Peyer's patch (tissue), 4 donors: ENCODE data around the gene REN. TPM values are rescaled to one million over a fixed set of nuclear protein-coding genes. Genes with fewer than 3 reads are reported as not detected.

ENCODE experiments used
- DNase-seq, 3 donors: peaks; one replicate each; pipeline ENCODE4 v3.0.0-alpha.2; 2017 to 2019
- H3K27ac ChIP-seq, 4 donors: fragments of 200-600 bp; sonication (generic); one replicate each; pipeline ENCODE4 v1.5.1; 2016 to 2019
- H3K27me3 ChIP-seq, 2 donors: fragments of 200-600 bp; sonication (generic); one replicate each; pipeline ENCODE4 v1.5.1; 2019
- H3K36me3 ChIP-seq, 3 donors: fragments of 200-600 bp; sonication (generic); one replicate each; pipeline ENCODE4 v1.5.1; 2016 to 2019
- H3K4me1 ChIP-seq, 4 donors: fragments of 200-600 bp; sonication (generic); one replicate each; pipeline ENCODE4 v1.5.1; 2016 to 2019
- H3K4me3 ChIP-seq, 4 donors: fragments of 200-600 bp; sonication (generic); 1 replicate in 3 of 4; 2 replicates in 1 of 4; pipeline ENCODE4 v1.5.1; 2016 to 2019; ENCODE audit warnings: mild to moderate bottlenecking in 1 of 4
- H3K9me3 ChIP-seq, 4 donors: fragments of 200-600 bp; sonication (generic); one replicate each; pipeline ENCODE4 v1.5.1; 2016 to 2019; ENCODE audit warnings: mild to moderate bottlenecking in 1 of 4
- CTCF ChIP-seq, 6 experiments: fragments of 450-650 bp in 4 of 6; fragments of 200-600 bp in 2 of 6; sonication (generic) in 1 of 6; IDR thresholded peaks; one replicate each; pipeline ENCODE4 v1.5.1; 2017 to 2019; ENCODE audit warnings: antibody characterized with exemption in 6 of 6, mild to moderate bottlenecking in 3 of 6, moderate library complexity in 1 of 6
- POLR2A ChIP-seq, 2 donors: fragments of 450-650 bp; IDR thresholded peaks; one replicate each; pipeline ENCODE4 v1.5.1; 2017; ENCODE audit warnings: antibody characterized with exemption in 2 of 2, mild to moderate bottlenecking in 2 of 2, moderate library complexity in 2 of 2
- total RNA-seq, 4 donors: library from RNA; depleted of rRNA; stranded (reverse); fragments of >200 nt; gene quantifications; one replicate each; pipeline ENCODE4 v1.1.0, GENCODE V29; 2016

Gene REN
- total RNA-seq, 4 donors from 2014 or later: not detected

- TF ChIP-seq CTCF (IDR thresholded peaks at IDR 0.05) (no peak), POLR2A (IDR thresholded peaks at IDR 0.05) (no peak)
- Histone ChIP-seq H3K4me3 (no peak overlapping the region), H3K36me3 (no peaks in the 10 kb centered on the region), H3K4me1 (no peaks in the 10 kb centered on the region), H3K27ac (no peak overlapping the region), H3K27me3 (no peaks in the 10 kb centered on the region), H3K9me3 (no peaks in the 10 kb centered on the region)
- no peak for DNase-seq
These were observed 40.0 kb upstream of the REN start for GRCh38 chr1:204206121-204206520.

DNA sequence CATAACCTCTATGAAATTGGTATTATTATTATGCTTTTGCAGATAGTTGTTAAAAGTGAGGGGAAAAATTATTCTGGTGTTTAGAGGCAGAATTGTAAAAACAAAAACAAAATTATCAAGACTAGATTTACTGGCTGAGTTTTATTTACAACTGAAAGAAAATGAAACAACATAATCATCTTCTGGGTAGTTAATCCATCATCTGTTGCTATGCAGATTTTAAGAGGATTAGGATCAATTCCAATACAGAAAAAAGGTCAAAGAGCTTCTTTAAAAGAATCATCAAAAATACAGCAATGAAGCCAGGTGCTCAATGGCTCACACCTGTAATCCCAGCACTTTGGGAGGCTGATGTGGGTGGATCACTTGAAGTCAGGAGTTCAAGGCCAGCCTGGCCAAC is 39.3 kb upstream of the REN start:
- DNase-seq: no peak
- H3K36me3 ChIP-seq: no peaks in the 10 kb centered on the region
- no peaks in the 10 kb centered on the region for H3K27me3 ChIP-seq
- no peaks in the 10 kb centered on the region for H3K4me1 ChIP-seq
- no peak overlapping the region for H3K27ac ChIP-seq
- H3K4me3 ChIP-seq: no peak overlapping the region
- no peaks in the 10 kb centered on the region for H3K9me3 ChIP-seq
- TF ChIP-seq CTCF (IDR thresholded peaks at IDR 0.05) (no peak), POLR2A (IDR thresholded peaks at IDR 0.05) (no peak)

DNA sequence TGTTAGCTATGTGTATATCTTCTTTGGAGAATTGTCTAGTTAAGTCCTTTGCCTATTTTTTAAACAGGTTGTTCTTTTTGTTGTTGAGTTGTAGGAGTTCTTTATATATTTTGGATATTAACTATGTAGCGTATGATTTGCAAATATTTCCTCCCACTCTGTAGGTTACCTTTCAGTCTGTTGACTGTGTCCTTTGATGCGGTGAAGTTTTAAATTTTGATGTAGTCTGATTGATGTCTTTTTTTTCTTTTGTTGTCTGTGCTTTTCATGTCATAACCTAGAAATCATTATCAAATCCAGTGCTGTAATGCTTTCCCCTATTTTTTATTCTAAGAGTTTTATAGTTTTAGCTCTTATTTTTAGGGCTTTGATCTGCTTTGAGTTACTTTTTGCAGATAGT is 38.8 kb upstream of the REN start:
- Histone ChIP-seq H3K27ac (no peak overlapping the region), H3K36me3 (no peaks in the 10 kb centered on the region), H3K9me3 (no peaks in the 10 kb centered on the region), H3K4me1 (no peaks in the 10 kb centered on the region), H3K27me3 (no peaks in the 10 kb centered on the region), H3K4me3 (no peak overlapping the region)
- DNase-seq: no peak
- TF ChIP-seq CTCF (IDR thresholded peaks at IDR 0.05): no peak
- no peak for TF ChIP-seq POLR2A (IDR thresholded peaks at IDR 0.05)

DNA sequence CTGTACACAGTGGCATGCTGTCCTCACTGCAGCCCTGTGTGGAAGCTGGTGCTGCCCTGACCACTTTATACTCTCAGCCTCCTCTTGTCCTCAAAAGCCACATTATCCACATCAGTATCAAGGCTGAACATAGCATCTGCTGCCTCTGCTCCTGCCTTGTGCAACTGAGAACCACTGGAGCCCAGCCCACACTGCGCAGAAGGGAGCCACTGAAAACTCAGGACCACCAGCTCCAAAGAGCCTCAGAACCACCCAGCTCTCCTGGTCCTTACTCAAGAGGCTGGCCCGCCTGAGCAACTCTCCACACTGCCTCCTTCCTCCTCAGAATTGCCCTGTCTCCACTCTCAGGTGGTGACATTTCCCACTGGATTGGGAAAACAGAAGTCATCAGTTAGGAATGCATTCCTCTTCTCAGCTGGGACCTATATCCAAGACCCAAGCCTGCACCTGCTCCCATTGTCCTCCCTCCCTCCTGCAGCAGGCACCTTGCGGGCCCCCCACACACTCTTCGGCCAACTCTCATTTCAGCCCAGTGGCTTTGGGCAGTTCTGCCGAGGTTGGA is 37.1 kb upstream of the REN start:
- TF ChIP-seq POLR2A (IDR thresholded peaks at IDR 0.05) (no peak), CTCF (IDR thresholded peaks at IDR 0.05) (no peak)
- no peak overlapping the region for H3K27ac ChIP-seq
- no peak overlapping the region for H3K4me3 ChIP-seq
- H3K36me3 ChIP-seq: no peaks in the 10 kb centered on the region
- H3K4me1 ChIP-seq: no peaks in the 10 kb centered on the region
- no peaks in the 10 kb centered on the region for H3K9me3 ChIP-seq
- DNase-seq: no peak
- H3K27me3 ChIP-seq: no peaks in the 10 kb centered on the region

GRCh38 chr1:204202481-204202880 is 36.3 kb upstream of the REN start:
- H3K4me1 ChIP-seq: no peaks in the 10 kb centered on the region
- TF ChIP-seq POLR2A (IDR thresholded peaks at IDR 0.05): no peak
- no peak for TF ChIP-seq CTCF (IDR thresholded peaks at IDR 0.05)
- no peaks in the 10 kb centered on the region for H3K9me3 ChIP-seq
- no peak overlapping the region for H3K27ac ChIP-seq
- H3K27me3 ChIP-seq: no peaks in the 10 kb centered on the region
- DNase-seq: no peak
- H3K36me3 ChIP-seq: no peaks in the 10 kb centered on the region
- no peak overlapping the region for H3K4me3 ChIP-seq
